GM19468 (cell line): ENCODE data around the gene TBX6.
"Not testable (repeated sequence)": the region's sequence is repeated elsewhere in the genome, so short reads cannot be mapped to it uniquely, and the experiment has no call there.

Experiments used
- ATAC-seq: cut with Tn5 transposase; IDR thresholded peaks from one replicate; pipeline ENCODE4 v1.9.1; 2021; ENCODE audit warnings: mild to moderate bottlenecking, moderate library complexity, moderate number of reproducible peaks; ENCODE audit not compliant: unreplicated experiment; ENCODE audit errors: extremely low read depth

TBX6 gene

GRCh38 chr16:30091474-30092372 lies at the start of gene TBX6:
TSS of gene TBX6 (minus strand) at chr16:30091924. CDS start at chr16:30091193, 731 bp downstream.
- peak; percentile 33 for ATAC-seq

- ATAC-seq: no peak
These were observed 48.1 kb upstream of the TBX6 start for GRCh38 chr16:30139583-30140481.

- no peak for ATAC-seq
These were observed 46.2 kb upstream of the TBX6 start for GRCh38 chr16:30137897-30138296.

- ATAC-seq: no peak
These were observed 45.4 kb upstream of the TBX6 start for GRCh38 chr16:30136971-30137605.

GRCh38 chr16:30132591-30132990 lies 40.9 kb upstream of the TBX6 start:
- no peak for ATAC-seq

GRCh38 chr16:30131869-30132475 lies 40.2 kb upstream of the TBX6 start:
- ATAC-seq: no peak

GRCh38 chr16:30127993-30128392 lies 36.3 kb upstream of the TBX6 start:
- ATAC-seq: no peak

GRCh38 chr16:30125690-30126089 lies 34.0 kb upstream of the TBX6 start:
- not testable (repeated sequence) for ATAC-seq

GRCh38 chr16:30124985-30125379 lies 33.3 kb upstream of the TBX6 start:
- ATAC-seq: no peak

- no peak for ATAC-seq
These were observed 31.0 kb upstream of the TBX6 start for GRCh38 chr16:30122604-30123160.

- ATAC-seq: no peak
These were observed 30.2 kb upstream of the TBX6 start for GRCh38 chr16:30121741-30122571.

- no peak for ATAC-seq
These were observed 28.8 kb upstream of the TBX6 start for GRCh38 chr16:30120340-30121105.

GRCh38 chr16:30119428-30119827 lies 27.7 kb upstream of the TBX6 start:
- ATAC-seq: no peak

GRCh38 chr16:30117768-30118167 lies 26.0 kb upstream of the TBX6 start:
- ATAC-seq: no peak

- no peak for ATAC-seq
These were observed 24.8 kb upstream of the TBX6 start for GRCh38 chr16:30116291-30117207.

- no peak for ATAC-seq
These were observed 23.5 kb upstream of the TBX6 start for GRCh38 chr16:30115238-30115637.

- ATAC-seq: not testable (repeated sequence)
These were observed 23.1 kb upstream of the TBX6 start for GRCh38 chr16:30114833-30115232.
